NCI-H748 (cell line): ENCODE measurements around the gene DYSF.
A peak's percentile ranks its signal among the peaks of the same experiment; 100 is the strongest.

Experiments used
- DNase-seq: peaks from one replicate; lab custom pipeline; 2025; ENCODE audit not compliant: unreplicated experiment; lab: John Stamatoyannopoulos, UW

The DYSF gene

DNA sequence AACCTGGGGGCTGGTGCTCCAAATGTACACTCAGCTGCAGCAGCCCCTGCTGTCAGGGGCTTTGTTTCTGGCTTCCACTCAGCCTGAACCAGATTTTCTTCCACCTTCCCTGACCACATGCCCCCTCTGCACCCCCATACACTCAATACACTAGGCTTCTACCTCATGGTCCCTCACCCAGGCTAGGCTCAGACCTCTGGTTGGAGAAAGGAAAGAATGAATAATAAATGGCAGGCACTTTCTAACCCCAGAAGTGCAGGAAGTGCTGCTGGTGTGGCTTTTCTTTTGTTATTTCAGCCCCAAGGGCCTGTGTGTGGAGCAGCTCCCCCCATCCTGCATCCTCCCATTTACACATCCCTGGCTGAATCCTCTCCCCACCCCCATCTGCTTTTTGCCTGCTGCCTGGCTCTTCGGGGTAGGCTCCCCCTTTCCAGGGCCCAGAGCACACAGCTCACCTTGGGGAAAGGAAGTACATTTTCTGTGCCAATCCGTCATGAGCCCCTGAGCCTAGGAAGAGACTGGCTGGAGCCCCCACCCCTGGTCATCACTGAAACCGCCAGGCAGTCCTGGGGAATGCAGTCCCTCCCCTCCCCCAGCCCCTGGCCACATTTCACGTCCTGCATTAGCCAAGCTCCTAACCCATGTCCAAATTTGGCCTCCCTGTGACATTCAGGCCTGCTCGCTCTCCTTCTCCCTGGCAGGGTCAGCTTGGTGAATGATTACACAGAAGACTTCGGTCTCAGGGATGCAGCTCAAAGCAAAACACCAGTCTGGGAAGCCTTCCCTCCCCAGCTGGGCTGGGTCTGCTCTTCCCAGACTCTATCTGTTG is 2.6 kb downstream of the DYSF start:
- no peak for DNase-seq

DNA sequence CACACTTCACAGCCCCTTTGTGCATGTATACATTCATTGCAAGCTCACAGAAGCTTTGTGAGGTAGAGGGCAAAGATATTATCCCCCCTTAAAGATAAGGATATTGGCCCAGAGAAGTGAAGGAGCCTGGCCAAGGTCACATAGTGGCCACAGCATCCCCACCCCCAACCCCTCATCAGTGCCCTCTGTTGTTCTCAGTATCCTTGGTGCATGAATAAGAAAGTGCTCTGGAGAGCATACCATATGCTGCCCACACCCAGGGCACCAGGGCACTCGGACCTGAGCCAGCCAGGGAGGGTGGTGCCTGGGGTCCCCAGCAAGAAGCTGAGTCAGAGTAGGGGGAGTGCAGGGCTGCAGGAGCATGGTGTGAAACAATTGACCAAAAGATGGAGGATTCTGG is 3.3 kb downstream of the DYSF start:
- DNase-seq, result no peak

DNA sequence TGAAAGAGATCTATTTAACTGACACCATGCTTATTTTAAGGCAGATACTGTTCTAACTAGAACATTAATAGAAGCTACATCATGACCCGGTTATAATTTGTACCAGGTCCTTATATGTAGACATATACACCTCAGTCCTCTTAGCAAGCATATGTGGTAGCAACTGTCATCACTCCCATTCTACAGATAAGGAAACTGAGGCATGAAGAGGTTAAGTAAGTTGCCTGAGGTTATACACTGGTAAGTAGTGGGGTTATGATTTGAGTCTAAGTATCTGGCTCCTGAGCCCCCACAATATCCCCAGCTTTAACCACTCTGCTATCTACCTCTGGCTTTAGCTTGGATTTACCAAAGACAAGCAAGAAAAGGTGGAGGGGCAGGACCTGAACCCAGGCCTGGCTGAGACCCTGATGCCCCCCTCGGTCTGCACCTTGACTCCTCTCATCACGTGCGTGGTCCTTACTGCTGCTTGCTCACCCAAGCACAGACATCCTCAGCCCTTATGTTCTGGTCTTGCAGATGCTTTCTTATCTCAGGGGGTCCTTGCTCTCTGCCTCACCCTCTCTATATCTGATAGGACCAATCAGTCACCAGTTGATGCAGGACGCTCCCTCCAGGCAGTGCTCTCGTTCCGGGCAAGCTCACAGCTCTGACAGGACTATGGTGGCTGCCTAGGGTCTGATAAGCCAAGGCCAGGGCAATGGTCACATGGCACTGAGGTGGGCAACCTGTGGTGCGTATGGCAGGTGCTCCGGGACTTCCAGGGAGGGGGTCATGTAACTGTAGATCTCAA is 4.0 kb downstream of the DYSF start:
- DNase-seq, result no peak

DNA sequence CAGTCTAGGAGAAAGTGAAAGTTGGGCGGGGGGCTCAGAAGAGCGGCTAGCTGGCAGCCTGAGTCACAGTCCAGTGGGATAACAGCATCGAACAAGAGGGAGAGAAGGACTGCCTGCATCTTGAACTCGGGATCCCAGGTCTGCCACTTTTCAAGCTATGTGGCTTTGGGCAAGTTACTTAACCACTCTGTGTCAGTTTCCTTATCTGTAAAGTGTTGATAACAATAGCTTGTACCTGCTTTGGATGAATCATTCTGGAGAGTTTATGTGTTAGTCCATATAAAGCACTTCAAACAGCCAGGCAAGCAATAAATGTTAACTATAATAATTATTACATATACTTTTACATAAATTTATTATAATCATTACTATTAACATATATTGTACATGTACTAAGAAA is 4.6 kb downstream of the DYSF start:
- DNase-seq, result no peak

DNA sequence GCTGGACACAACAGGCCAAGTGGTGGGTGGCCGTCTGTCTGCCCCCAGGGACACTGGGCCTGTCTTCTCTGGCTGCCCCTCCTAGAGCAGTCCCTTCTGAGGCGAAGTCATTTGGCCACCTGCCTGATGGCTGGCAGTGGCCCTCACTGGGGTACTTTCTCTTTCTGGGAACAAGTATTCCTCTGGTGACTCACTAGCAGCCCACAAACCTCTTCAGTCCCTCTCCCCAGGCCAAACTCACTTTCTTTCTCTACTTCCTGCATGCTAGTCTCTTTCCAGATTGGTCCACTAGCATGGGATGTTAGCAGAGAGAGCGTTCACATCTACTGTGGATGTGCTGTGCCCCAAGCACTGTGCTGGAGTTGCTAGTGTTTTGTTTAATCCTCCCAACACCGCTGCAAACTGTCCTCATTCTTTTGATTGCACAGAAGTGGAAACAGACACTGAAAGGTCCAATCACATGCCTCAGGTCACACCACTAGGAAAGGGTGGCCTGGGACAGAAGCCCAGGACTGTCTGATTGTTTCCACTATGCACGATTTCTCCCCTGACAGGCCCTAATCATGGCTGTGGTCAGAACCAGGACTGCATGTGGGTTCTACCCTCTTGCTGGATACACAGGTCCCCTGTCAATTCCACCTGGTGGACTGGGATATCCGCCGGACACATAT is 5.2 kb downstream of the DYSF start:
- DNase-seq, result no peak

DNA sequence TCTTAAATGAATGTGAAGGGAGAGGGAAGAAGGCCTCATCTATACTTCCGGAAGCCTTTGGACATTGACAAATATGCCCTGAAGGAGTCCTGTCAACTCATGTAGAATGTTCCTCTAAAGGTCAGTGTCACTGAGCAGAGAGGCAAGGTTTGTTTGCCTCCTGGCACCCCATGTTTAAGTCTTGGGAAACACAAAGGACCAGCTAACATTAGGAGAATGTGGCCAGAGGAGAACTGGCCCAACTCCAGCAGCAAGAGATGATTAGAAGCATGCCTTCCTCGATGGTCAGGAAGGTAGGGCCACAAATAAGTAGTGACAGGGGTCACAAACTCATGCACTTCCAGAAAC is 5.7 kb downstream of the DYSF start:
- no peak for DNase-seq

DNA sequence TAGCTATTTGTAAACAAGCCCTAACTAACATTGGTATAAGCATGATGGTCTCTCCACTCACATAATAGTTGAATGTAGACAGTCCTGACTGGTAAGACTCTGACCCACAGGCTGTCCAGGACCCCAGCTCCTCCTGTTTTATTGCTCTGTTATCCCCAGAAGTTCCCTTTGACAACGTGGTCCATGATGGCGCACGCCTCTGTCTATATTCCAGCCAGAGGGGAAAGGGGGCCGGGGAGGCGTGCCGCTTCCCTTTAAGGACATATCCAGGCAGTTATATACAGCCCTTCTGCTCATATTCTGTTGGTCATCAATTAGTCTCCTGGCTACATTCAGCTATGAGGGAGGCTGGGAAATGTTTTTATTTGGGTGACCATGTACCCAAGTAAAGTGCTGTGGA is 6.7 kb downstream of the DYSF start:
- DNase-seq, result no peak

DNA sequence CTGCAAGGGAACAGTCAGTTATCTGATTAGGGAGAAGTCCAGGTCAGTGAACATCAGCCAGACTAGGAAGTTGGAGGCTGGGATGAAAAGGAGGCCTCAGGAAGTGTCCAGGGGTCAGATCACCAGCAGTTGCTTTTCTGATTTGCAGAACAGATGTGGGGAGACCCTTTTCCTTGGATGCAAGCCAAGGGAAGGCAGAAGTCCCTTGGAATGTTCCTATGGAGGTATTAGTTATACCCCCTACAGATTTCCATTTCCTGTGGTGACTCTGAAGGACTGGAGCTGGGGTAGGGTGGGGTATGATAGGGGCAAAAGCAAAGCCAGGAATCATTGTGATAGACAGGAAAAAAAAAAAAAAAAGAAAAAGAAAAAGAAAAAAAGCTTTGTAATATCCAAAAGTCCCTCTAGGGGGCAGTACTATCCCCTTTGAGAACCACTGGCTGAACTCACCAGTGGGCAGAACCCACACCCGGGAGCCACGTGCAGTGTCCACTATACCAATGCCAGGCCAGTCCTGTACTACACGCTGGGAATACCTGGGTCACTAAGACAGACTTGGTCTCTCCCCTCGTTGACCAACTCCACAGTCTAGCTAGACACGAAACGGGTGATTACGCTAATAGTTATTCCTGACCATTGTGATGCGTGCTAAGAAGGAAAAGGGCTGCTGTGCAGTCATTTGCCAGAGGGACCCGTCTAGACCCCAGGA is 7.4 kb downstream of the DYSF start:
- no peak for DNase-seq

DNA sequence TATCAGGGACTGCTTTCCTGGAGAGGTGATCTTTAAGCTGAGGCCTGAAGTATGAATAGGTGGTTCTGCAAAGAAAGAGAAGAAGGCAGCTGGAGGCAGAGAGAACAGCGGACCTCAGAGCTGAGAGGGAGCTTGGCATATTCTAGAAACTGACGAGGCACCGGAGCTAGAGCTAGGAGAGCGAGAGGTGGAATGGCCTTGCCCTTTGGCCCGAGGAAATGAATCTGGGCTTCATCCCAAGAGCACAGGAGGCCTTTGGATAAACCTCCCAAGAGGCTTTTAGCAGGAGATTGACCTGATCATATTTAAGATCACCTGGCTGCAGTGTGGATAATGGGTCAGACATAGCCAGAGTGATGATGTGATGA is 7.9 kb downstream of the DYSF start:
- no peak for DNase-seq

DNA sequence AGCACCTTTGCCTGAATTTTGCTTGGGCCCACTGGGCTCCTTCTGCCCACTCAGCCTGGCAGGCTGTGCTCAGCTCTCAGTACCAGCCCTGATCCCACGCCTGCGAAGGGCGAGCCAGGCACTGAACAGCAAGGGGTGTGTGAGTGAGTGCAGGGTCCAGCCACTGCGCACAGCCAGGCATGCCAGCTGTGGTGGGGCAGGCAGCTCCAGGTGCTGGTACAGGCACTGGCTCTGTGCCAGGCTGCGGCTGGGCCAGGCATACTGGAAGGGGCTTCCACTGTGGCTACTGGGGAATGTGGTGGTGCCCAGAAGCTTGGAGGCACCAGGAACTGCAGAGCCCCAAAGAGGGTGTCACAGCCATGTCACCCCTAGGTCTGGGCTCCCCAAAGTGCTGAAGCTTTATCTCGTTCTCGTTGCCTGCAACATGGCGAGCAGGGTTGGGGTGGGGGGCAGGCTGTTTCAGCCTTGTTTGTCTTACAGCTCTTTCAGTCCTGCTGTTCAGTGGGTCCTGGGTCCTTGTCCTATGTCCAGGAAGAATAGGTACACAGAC is 8.8 kb downstream of the DYSF start:
- DNase-seq, result no peak

DNA sequence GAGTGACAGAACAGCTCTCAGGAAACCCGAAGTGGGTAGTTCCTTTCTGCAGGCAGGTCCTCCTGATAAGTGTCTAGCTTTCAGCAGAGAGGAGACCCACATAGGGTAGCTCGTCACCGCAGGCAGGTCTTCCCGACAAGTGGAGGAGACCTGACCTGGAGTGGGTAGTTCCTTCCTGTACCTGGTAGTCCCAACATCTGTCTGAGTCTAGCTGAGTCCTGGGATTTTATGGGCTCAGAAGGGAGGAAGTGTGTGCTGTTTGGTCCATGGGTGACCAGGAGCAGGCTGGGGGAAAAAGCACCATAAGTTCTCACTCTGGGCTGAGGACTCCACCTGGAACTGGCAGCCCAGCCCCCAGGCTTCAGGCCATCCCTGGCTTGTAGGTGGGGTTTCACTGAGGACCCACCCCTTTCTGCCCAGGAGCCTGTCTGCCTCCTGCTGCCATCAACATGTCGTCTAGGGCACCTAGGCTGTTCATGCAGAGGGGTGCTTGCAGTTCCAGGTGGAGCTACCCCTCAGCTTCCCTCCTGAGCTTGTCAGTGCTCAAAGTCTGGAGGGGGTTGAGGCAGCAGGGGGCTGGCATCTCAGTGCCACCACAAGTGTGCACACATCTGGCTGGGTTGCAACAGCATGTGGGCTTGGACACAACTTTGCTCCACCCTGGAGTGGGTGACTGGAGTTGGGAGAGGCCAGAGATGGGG is 9.4 kb downstream of the DYSF start:
- DNase-seq, result no peak

DNA sequence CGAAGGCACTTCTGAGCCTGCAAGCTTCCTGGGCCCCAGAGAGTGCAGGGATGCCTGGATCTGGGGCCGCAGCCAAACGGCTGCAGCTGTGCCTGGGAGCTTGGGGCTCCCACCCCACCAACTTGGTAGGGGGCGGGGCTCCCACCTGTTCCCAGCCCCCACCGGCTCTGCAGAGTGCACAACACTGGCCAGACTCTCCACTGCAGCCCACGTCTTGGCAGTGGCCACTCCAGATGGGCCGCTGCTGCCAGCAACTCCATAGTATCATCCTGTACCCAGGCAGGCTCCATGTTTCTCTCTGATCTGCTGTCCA is 9.9 kb downstream of the DYSF start:
- no peak for DNase-seq

DNA sequence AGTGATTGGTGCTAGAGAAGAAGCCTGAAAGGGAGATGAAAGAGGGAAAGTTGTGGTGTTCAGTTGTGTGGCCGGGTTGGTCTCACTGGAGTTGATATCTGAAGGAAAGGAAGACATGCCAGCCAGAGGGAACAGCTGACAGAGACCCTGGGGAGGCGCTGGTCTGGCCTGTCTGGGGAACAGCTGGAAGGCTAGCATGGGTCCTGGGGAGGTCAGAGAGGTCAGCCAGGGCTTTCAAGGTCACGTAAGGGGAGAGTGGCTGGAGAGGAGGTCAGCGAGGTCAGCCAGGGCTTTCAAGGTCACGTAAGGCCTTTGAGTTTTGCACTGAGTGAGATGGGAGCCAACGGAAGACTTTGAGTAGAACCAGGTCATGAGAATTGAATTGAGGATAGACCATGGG is 11.0 kb downstream of the DYSF start:
- no peak for DNase-seq

DNA sequence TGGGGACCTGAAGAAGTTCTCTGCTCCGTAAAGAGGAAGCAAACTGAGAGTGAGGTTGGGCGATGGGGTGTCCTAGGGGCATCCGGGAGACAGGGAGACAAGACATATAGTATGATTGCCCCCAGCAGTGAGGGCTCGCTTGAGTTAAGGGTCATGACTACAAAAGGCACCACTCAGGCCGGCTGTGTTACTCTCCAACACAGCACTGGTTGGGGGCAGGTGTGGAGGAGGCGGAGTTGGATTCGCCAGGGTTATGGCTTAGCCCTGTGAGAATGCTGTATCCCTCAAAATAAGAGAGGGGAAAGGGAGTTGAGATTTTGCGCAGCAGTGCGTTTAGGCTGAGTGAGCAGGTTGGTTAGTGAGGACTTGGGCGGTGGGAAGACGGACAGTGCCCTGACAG is 12.0 kb downstream of the DYSF start:
- DNase-seq, result no peak

DNA sequence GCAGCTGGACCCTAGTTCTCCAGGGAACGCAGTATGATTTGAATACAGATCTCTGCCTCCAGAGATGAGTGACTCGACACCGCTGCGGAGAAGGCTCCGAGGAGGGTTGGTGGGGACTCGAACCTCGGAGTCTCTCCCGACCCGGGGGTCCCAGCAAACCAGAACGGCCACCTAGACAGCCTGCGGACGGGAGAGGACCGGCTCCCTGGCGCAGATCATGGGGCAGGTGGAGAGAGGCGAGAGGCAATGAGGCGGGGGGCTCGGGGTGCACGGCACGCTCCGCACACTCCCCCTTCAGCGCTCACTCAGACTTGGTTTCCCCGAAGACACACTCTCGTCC is 12.6 kb downstream of the DYSF start:
- DNase-seq, result no peak

DNA sequence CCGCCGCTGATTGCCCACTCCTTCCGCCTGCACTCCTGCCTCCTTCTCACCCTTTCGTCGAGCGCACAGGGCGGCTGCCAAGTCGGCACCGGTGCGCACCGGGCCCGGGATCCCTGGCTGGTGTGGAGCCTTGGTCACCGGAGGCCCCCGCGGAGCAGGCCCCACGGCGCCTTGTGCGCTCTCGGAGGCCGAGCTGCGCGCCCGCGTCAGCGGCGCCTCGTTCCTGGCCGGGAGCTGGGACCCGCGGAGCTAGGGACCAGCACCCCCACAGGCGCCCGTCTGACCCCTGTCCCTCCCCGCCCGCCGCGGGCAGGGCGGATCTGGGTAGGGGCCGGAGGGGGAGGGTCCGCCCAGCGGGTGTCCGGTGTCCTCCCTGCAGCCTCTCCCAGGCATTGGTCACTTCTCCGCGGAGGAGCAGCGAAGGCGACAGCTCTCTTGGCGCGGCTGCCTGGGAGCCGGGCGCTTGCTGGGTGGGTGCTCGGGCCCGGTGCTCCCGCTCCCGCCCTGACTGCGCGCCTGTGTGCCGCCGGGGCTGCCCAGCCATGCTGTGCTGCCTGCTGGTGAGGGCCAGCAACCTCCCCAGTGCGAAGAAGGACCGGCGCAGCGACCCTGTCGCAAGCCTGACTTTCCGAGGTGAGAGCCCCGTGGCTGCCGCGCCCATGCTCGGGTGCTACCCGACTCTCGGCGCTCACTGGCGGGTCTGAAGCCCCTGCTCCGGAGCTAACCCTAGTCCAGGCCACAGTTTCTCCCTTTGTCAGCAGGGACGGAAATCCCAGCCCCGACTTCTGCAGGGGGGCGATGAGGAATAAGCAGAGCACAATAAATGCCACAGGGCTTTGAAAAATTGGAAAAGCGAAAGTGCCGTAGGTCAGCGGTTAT is 13.2 kb downstream of the DYSF start:
- DNase-seq, result peak; percentile 52

DNA sequence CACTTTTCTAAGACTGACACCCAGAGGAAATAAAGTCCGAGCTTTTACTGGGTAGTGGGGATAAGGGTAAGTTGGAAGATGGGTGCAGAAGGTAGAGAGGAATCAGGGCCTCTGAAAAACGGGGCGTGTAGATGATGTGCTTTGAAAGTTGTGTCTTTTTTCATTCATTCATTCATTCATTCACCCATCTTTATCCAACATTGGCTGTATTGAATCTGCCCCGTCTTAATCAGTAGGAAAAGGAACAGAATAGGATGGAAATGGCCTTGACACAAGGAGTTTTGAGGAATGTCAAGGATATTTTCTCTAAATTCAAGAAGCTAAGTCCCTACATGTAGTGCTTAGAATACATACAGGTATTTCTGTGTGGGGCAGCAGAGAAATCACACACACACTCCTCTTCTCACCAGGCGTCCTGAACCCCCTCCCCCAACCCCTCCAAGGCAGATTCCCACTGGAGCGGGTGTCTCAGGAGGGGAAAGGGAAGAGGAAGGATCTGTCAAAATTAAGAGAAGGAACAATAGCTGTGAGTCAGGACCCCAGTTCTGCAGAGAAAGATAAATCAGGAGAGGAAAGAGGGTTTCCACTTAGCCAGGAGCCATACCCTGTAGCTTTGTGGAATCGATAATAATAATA is 13.9 kb downstream of the DYSF start:
- no peak for DNase-seq

DNA sequence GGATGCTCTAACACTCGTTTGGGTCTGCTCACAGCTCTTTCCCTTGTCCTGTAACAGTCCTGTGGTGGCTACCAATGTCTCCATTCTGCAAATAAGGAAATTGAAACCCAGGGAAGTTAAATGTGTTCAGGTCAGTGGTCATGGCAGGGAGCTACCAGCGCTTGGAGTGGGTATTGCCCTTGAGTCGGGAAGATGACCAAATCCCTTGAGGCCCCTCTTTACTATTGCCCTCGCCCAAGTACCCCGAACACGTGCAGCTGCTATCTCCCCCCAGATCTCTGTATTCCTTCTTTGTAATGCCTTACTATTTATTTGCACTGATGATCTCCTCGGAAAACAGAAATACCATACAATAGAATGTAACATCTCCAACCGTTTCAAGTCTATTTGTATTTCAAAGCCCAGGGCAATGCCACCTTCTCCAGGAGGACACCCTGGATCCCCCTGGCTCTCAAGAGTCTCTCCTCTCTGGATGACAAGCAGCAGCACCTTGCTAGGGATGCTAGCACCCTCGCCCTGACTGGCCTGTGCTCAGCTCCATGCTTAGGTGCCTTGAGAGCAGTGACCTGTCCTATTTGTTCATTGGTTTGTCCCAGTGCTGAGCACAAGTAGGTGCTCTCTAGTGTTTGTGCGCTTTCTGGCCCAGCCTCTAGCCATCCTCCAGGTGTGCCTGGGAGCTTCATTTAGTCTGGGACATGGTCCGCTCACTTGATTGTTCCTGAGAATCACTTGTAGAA is 15.1 kb downstream of the DYSF start:
- no peak for DNase-seq
